SK-N-DZ (cell line): ENCODE results near the gene RNU1-2.
A peak's percentile ranks its signal among the peaks of the same experiment; 100 is the strongest.
"Not testable (repeated sequence)": the region's sequence is repeated elsewhere in the genome, so short reads cannot be mapped to it uniquely, and the experiment has no call there.

Experiments
- DNase-seq: peaks from one replicate; pipeline ENCODE4 v3.0.0-alpha.2; 2015; ENCODE audit warnings: low spot score

RNU1-2 gene

DNA sequence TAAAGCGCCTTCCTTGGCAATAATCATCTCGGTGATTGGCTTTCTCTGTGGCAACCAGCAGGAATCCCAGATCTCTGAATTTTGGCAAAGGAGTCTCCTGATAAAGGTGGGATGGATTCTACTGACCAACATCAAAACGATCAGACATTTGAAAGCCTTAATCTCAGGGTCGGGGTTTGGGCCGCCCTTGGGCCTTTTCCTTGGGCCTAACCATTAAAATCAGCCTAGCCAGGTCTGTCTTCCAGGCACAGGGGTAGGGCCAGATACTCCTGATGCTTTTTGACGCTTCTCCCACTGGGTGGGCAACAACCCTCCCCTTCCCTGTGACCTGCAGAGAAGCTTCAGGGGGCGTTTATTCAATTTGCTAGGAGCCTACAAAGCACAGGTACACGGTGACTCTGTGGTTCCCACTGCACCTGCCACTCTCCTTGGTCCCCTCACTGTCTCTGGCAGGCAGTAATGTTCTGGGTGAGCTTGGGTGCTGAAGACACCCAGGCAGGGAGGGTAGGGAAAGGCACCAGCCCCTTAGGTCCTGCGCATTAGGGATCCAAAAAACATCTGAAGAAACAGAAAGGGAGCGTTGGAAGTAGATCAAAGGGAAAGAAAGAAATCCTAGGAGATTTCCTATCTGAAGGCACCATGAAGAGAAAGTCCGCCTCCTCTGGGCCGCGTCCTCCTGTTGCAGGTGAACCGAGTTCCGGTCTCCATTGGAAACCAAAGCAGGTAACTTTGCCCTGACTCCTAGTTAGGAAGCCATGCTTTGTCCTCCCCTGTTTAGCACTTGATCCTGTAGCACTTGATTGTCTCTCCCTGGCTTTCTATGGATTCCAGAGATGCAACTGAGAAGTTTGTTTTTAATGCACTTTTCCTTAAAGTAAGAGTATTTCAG lies 12.3 kb downstream of the RNU1-2 start:
- DNase-seq = no peak

DNA sequence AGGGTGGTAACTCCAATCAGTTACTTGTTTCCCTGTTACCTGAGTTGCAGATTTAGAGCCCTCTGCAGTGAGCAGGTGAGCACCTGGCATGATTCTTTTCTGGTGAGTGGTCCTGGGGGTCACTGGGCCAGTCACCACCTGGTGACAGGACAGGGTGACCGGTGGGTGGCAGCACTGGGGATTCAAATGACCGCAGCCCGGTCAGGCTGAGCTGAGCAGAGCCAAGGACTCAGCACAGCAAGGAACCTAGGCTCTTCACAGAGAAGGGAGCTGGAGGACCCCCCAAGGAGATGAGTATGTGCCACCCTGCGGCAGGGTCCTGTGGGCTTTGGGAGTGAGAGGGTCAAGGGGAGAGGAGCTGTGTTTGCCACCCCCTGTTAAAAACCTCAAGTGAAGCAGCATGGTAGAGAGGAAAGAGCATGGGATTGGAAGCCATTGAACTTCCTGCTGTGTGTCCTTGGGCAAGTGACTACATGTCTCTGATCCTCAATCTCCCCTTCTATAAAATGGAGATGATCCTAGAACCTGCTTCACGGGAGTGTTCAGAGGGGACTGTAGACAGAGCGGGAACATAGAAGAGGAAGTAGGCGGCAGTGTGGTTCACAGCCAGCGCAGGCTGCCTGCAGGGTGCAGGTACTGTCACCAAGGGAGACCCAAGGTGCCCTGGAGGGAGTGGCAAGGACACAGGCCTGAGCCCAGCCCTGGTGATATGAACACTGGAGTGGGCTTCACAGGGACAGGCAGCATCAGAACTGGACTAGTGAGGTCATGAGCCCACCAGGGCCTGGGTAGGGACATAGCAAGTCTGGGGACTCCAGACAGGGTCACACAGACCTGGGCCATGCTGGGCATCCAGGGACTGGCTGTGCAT lies 16.3 kb downstream of the RNU1-2 start:
- DNase-seq = not testable (repeated sequence)

GRCh38 chr1:16912742-16913141 lies 17.0 kb downstream of the RNU1-2 start:
- DNase-seq = not testable (repeated sequence)

- no peak for DNase-seq
These were observed 17.5 kb downstream of the RNU1-2 start for GRCh38 chr1:16913181-16913832.

DNA sequence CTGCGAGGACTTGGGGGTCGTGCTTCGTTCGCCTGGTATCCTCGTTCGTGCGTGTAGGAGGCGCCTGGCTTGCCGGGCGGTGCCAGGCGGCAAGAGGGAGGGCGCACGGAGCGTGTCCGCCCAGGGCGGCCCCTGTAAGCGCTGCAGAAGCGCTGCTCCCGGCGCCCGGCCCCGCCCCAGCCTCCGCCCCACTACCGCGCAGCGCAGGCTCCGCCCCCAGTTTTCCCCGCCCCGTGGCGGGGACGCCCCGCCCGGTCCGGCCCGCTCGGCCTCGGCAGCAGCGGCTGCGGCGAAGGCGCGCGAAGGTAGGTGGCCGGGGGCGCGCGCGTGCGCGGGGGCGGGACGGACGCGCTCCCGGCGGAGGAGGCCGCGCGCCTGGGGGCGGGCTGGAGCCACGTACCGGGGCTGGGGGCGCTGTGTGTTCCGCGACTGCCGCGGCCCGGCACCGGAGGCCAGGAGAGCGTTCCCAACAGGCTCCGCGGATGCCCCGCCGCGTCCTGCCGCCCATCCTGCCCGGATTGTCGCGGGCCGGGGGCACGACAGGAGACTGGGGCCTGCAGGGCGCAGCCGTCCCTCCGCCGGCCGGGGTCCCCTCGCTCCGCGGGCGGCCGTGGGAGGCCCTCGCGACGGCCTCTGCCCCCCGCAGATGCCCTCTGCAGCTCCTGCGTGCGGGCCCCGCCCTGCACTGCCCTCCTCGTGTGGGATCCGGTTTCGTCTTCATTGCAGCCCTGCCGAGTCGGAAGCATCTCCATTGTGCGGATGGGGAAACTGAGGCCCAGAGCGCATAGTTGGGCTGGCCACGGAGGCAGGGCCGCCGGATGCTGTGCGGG lies 18.3 kb downstream of the RNU1-2 start:
- DNase-seq = peak; percentile 90

- not testable (repeated sequence) for DNase-seq
These were observed 19.3 kb downstream of the RNU1-2 start for GRCh38 chr1:16914928-16915626.

- no peak for DNase-seq
These were observed 19.8 kb downstream of the RNU1-2 start for GRCh38 chr1:16915627-16915973.

GRCh38 chr1:16916036-16916880 lies 20.5 kb downstream of the RNU1-2 start:
- DNase-seq = not testable (repeated sequence)

DNA sequence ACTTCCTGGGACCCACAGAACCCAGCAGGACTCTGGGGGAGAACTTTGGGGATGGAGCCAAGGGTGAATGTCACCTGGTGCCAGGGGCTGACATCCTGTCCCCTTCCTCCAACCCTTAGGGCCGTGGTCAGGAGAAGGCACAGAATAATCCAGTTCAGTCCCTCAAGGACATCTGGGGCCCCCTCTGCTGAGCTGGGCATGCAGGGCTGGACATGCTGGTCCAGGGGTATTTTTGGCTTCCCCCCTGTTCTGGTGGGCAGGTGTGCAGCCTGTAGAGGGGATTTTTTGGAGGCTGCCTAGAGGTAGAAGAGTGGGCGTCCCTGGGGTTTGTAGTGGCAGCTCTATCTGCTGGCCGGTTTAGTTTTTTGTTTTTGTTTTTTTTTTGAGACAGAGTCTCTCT lies 22.6 kb downstream of the RNU1-2 start:
- no peak for DNase-seq

DNA sequence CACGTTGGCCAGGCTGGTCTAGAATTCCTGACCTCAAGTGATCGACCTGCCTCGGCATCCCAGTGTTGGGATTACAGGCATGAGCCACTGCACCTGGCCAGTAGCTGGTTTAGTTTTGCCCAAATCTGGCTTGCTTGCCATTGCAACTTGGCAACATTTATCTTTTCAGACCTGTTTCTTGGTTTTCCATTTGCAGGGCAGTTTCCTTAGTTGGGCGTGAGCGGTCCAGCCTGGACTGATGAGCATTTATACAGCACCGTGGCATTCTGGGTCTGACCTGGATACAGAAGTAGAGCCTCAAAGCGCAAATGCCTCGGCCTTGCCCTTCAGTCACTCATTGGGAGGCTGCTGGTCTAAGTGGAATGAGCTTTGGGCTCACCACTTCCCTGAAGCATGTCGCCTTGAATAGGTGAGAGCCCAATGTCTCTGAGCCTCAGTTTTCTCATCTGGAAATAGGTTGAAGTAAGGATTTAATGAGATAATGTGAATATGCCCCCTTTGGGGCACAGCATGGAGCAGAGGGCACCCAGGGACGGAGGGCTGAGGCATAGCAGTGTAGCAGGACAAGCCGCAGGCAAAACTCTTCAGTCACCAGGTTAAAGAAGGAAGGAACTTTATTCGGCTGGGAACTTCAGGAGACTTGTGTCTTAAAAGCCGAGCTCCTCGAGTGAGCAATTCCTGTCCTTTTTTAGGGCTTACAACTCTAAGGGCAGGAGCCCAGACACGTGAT lies 23.3 kb downstream of the RNU1-2 start:
- not testable (repeated sequence) for DNase-seq

GRCh38 chr1:16920951-16921350 lies 25.2 kb downstream of the RNU1-2 start:
- DNase-seq = no peak

DNA sequence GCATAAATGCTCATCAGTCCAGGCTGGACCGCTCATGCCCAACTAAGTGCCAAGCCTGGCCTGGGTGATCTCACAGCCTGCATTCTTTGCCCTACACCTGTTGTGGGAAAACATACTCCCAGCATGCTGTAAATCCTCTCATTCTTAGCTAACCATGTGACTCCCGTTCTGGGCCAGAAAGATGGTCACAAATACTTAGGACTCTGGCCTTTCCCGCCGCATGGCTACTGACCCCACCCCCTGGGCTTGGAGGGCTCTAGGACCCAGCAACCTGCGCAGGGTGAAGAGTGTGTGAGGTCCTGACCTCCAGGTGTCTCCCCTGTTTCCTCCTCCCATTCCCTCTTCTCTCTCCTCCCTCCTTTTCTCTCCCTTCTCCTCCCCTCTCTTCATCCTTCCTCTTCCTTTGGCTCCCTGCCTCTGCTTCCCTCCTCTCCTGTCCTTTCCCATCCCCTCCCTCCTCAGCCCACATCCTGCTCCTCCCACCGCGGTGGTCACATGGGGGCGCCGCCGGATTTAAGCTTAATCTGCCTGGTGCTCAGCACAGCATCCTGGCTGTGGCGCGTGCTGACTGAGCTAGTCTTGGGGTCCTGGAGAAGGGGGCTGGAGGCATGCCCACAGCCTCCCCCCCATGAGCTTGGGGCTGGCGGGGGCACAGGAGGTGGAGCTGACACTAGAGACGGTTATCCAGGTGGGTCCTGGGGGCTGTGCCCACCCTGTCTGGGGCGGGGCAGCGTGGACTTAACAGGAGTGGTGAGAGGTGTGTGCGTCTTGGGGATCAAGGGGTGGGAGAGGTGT lies 25.8 kb downstream of the RNU1-2 start, which contains the start of gene CROCC:
Gene CROCC (plus strand): TSS at position 541 of the 795 bp plus-strand sequence. CDS start 88 bp downstream, at position 629.
- DNase-seq = peak; percentile 82

DNA sequence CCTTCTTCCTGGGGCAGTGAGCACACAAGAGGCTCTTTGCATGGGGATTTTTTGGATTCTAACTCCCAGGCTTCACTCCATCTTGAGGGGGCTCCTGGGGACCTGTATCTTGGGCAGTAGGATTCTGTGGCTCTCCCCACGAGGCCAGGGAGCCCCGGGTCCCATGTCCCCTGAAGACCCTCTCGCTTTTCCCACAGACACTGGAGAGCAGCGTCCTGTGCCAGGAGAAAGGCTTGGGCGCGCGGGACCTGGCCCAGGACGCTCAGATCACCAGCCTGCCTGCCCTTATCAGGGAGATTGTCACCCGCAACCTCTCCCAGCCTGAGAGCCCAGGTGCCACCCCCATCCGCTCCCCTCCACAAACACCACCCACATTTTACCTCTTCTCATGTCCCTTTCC lies 26.7 kb downstream of the RNU1-2 start:
- no peak for DNase-seq

DNA sequence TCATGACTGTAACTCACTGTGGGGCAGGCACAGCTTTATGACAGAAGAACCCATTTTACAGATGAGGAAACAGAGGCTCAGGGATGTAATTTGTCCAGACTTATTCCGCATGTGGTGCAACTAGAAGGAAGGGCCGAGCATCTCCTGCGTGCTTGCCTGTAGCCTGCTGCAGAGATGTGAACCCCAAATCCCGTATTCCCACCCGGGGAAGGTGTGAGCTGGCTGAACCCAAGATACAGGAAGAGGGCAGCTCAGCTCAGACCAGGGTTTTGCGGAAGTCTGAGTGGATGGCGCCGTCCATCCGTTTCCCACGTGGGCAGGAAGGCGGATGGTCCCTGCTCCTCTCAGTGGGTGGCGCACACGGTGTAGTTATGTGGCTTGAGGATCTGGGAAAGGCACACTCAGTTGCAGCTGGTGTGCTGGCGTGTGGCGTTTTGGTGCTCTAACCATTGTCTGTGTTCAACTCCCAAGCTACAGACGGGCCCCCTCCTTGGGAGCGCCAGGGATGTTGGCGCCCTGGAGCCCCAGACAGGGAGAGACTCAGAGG lies 27.2 kb downstream of the RNU1-2 start:
- no peak for DNase-seq

DNA sequence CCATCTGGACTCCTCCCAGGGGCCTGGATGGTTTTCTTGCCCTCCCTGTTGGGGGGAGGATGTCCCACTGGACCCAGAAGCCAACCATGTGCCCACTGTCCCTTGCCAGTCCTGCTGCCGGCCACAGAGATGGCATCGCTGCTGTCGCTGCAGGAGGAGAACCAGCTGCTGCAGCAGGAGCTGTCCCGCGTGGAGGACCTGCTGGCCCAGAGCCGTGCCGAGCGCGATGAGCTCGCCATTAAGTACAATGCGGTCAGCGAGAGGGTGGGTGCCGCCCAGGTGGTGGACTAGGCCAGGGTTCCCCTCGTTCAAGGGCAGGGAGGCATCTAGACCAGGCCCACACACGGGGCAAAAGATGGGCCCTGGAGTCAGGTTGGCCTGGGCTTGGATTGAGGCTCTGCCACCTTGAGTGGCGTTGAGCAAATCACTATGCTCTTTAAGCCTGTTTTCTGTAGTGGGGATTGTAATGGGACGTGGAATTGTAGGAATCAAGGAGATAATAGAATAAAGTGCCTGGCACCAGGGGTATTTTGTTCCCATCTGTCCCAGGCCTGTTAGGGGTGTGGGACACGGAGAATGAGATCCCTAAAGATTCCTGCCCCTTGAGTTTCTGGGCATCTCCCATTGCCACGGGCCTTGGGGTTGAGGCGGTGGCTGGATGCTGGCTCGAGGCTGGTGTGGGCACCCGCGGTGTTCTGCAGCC lies 28.6 kb downstream of the RNU1-2 start:
- DNase-seq = no peak

DNA sequence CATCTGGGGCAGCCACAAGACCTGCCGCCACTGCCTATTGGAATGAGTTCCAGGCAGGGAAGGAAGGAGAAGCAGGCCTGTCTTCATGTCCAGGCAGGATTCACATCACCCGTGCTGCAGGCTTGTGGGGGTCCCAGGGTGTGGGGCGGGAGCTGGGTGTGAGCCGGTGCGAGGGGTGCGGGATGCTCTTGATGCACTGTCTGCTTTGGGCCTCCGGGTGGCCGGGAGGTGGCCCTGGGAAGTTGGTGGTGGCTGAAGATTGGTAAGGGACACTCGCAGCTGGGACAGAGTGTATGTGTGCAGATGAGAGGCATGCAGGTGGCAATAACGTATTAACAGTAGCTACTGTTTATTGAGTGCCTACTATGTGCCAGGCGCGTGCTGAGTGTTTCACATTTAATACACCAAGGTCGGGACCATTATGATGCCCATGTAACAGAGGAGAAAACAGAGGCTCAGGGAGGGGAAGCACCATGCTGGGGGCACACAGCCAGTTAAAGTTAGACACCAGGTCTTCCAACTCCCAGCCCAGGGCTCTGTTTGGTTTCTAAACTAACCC lies 29.2 kb downstream of the RNU1-2 start:
- no peak for DNase-seq
